ENCODE results near the gene WDFY4.

WDFY4 gene

GRCh38 chr10:48690791-48691660, 6.4 kb downstream of the WDFY4 start:
- DNase-seq (ENCODE audit: low read depth) = no peak

- DNase-seq (ENCODE audit: low read depth) = no peak
These were observed 7.3 kb downstream of the WDFY4 start for GRCh38 chr10:48691812-48692528.

GRCh38 chr10:48692748-48693147, 8.1 kb downstream of the WDFY4 start:
- DNase-seq (ENCODE audit: low read depth) = no peak

- no peak for DNase-seq (ENCODE audit: low read depth)
These were observed 8.5 kb downstream of the WDFY4 start for GRCh38 chr10:48693206-48693605.

- DNase-seq (ENCODE audit: low read depth) = no peak
These were observed 9.8 kb downstream of the WDFY4 start for GRCh38 chr10:48694371-48695030.

- DNase-seq (ENCODE audit: low read depth) = no peak
These were observed 11.2 kb downstream of the WDFY4 start for GRCh38 chr10:48695636-48696534.

- no peak for DNase-seq (ENCODE audit: low read depth)
These were observed 11.8 kb downstream of the WDFY4 start for GRCh38 chr10:48696535-48696873.

- no peak for DNase-seq (ENCODE audit: low read depth)
These were observed 12.4 kb downstream of the WDFY4 start for GRCh38 chr10:48697091-48697490.

GRCh38 chr10:48697821-48698764, 13.4 kb downstream of the WDFY4 start:
- DNase-seq (ENCODE audit: low read depth) = no peak

- no peak for DNase-seq (ENCODE audit: low read depth)
These were observed 14.4 kb downstream of the WDFY4 start for GRCh38 chr10:48699011-48699627.

GRCh38 chr10:48700071-48700470, 15.4 kb downstream of the WDFY4 start:
- no peak for DNase-seq (ENCODE audit: low read depth)

- DNase-seq (ENCODE audit: low read depth) = no peak
These were observed 15.8 kb downstream of the WDFY4 start for GRCh38 chr10:48700493-48700892.

- no peak for DNase-seq (ENCODE audit: low read depth)
These were observed 16.6 kb downstream of the WDFY4 start for GRCh38 chr10:48701139-48701901.

- no peak for DNase-seq (ENCODE audit: low read depth)
These were observed 17.3 kb downstream of the WDFY4 start for GRCh38 chr10:48701941-48702340.

- DNase-seq (ENCODE audit: low read depth) = no peak
These were observed 19.0 kb downstream of the WDFY4 start for GRCh38 chr10:48703531-48704122.

- no peak for DNase-seq (ENCODE audit: low read depth)
These were observed 19.5 kb downstream of the WDFY4 start for GRCh38 chr10:48704156-48704555.

- no peak for DNase-seq (ENCODE audit: low read depth)
These were observed 20.8 kb downstream of the WDFY4 start for GRCh38 chr10:48705401-48705938.

- DNase-seq (ENCODE audit: low read depth) = no peak
These were observed 22.8 kb downstream of the WDFY4 start for GRCh38 chr10:48707472-48707871.

GRCh38 chr10:48708144-48708543, 23.5 kb downstream of the WDFY4 start:
- DNase-seq (ENCODE audit: low read depth) = no peak

Data from stimulated activated CD8-positive, alpha-beta memory T cell treated with anti-CD3 and anti-CD28 coated beads, Interleukin-15, amount 100 ng/mL, for 1 hour (primary cell).